OCI-LY3 (cell line): Measurements from ENCODE around the gene IL13RA1.
A peak's percentile ranks its signal among the peaks of the same experiment; 100 is the strongest.

Source experiments
- H2AFZ ChIP-seq: fragments of 200-600, 300-600 bp; shearing (Covaris generic); 2 replicates; pipeline ENCODE4 v1.6.0; 2014; ENCODE audit warnings: antibody characterized with exemption, low read depth, low read length
- H3K27ac ChIP-seq: fragments of 200-600, 300-600 bp; sonication (generic); 2 replicates; pipeline ENCODE4 v1.5.1; 2014; ENCODE audit warnings: mild to moderate bottlenecking, low read length, moderate library complexity, mixed read lengths
- H3K27me3 ChIP-seq: fragments of 200-600, 300-600 bp; sonication (generic); 2 replicates; pipeline ENCODE4 v1.6.1; 2014; ENCODE audit warnings: low read depth, low read length, mixed read lengths
- H3K36me3 ChIP-seq: fragments of 200-600, 300-600 bp; sonication (generic); replicated peaks from 2 replicates; pipeline ENCODE3; 2014; ENCODE audit warnings: low read depth, low read length, mixed read lengths
- H3K4me1 ChIP-seq: fragments of 300-600, 200-600 bp; sonication (generic); 2 replicates; pipeline ENCODE4 v1.6.1; 2014; ENCODE audit warnings: low read length, mixed read lengths
- H3K4me2 ChIP-seq: fragments of 200-600, 300-600 bp; sonication (generic); 2 replicates; pipeline ENCODE4 v1.6.1; 2014; ENCODE audit warnings: low read length, mixed read lengths
- H3K4me3 ChIP-seq: fragments of 300-600, 200-600 bp; sonication (generic); 2 replicates; pipeline ENCODE4 v1.5.1; 2014; ENCODE audit warnings: antibody characterized with exemption, mild to moderate bottlenecking, low read length, moderate library complexity
- H3K79me2 ChIP-seq: fragments of 300-600, 200-600 bp; shearing (Covaris generic); 2 replicates; pipeline ENCODE4 v1.6.1; 2014; ENCODE audit warnings: mild to moderate bottlenecking, low read length, mixed read lengths
- H3K9ac ChIP-seq: fragments of 300-600, 200-600 bp; shearing (Covaris generic); 2 replicates; pipeline ENCODE4 v1.6.0; 2014; ENCODE audit warnings: mild to moderate bottlenecking, low read length, moderate library complexity
- H3K9me3 ChIP-seq: fragments of 200-600, 300-600 bp; shearing (Covaris generic); 2 replicates; pipeline ENCODE4 v1.6.1; 2014; ENCODE audit warnings: low read length, mixed read lengths; ENCODE audit not compliant: insufficient read depth
- H4K20me1 ChIP-seq: fragments of 200-600, 300-600 bp; sonication (generic); 2 replicates; pipeline ENCODE4 v1.6.1; 2016; ENCODE audit warnings: low read length, mixed read lengths; ENCODE audit not compliant: insufficient read depth
- CTCF ChIP-seq: fragments of 200-600, 300-600 bp; sonication (generic); IDR thresholded peaks from 2 replicates; pipeline ENCODE4 v1.5.1; 2014; ENCODE audit warnings: antibody characterized with exemption, low read length, low read depth
- EZH2phosphoT487 ChIP-seq: fragments of 200-600 bp; shearing (Covaris generic); IDR thresholded peaks from 2 replicates; pipeline ENCODE4 v1.6.1; 2018; ENCODE audit warnings: antibody characterized with exemption, mixed run types, low read depth

Gene IL13RA1

GRCh38 chrX:118736394-118737010 is 9.1 kb downstream of the IL13RA1 start:
- Histone ChIP-seq H3K27me3 (no peaks in the 10 kb centered on the region), H3K9me3 (peaks cover 18% of the 10 kb centered on the region; the same call in 1 of the 2 replicates), H2AFZ (no peak overlapping the region), H3K27ac (no peak overlapping the region), H3K4me3 (no peak overlapping the region), H3K9ac (no peak overlapping the region), H4K20me1 (no peaks in the 10 kb centered on the region), H3K79me2 (no peaks in the 10 kb centered on the region), H3K36me3 (peaks cover 6% of the 10 kb centered on the region), H3K4me2 (no peak overlapping the region), H3K4me1 (peaks cover 27% of the 10 kb centered on the region)
- TF ChIP-seq CTCF = no peak

GRCh38 chrX:118739577-118739976 is 12.2 kb downstream of the IL13RA1 start:
- peaks cover 6% of the 10 kb centered on the region for H3K36me3 ChIP-seq
- no peak for TF ChIP-seq CTCF
- TF ChIP-seq EZH2phosphoT487 = no peak
- no peaks in the 10 kb centered on the region for H4K20me1 ChIP-seq
- H3K9ac ChIP-seq = no peak overlapping the region
- H3K4me1 ChIP-seq = peaks cover 25% of the 10 kb centered on the region
- H3K4me2 ChIP-seq = peak overlapping the region; percentile 24
- H2AFZ ChIP-seq = no peak overlapping the region
- H3K27me3 ChIP-seq = no peaks in the 10 kb centered on the region; the same call in 1 of the 2 replicates
- H3K4me3 ChIP-seq = no peak overlapping the region
- peaks cover 8% of the 10 kb centered on the region; the same call in 1 of the 2 replicates for H3K9me3 ChIP-seq
- no peak overlapping the region for H3K27ac ChIP-seq
- no peaks in the 10 kb centered on the region for H3K79me2 ChIP-seq

- Histone ChIP-seq H4K20me1 (no peaks in the 10 kb centered on the region), H3K9me3 (peaks cover 5% of the 10 kb centered on the region; the same call in 1 of the 2 replicates), H3K27me3 (no peaks in the 10 kb centered on the region; the same call in 1 of the 2 replicates), H3K36me3 (peaks cover 6% of the 10 kb centered on the region), H3K4me2 (no peak overlapping the region; the same call in 1 of the 2 replicates), H3K4me3 (no peak overlapping the region), H3K27ac (no peak overlapping the region), H3K9ac (no peak overlapping the region), H2AFZ (no peak overlapping the region), H3K4me1 (peaks cover 17% of the 10 kb centered on the region), H3K79me2 (no peaks in the 10 kb centered on the region)
- TF ChIP-seq EZH2phosphoT487 = no peak
- TF ChIP-seq CTCF = no peak
Observed at GRCh38 chrX:118740276-118740889, 13.0 kb downstream of the IL13RA1 start.

GRCh38 chrX:118742176-118742575 is 14.8 kb downstream of the IL13RA1 start:
- Histone ChIP-seq H3K27me3 (no peaks in the 10 kb centered on the region; the same call in 1 of the 2 replicates), H2AFZ (no peak overlapping the region), H3K9ac (no peak overlapping the region), H3K4me1 (peaks cover 12% of the 10 kb centered on the region), H3K79me2 (no peaks in the 10 kb centered on the region), H3K4me3 (no peak overlapping the region), H3K36me3 (peaks cover 3% of the 10 kb centered on the region), H3K9me3 (peaks cover 5% of the 10 kb centered on the region; the same call in 1 of the 2 replicates), H3K4me2 (no peak overlapping the region), H3K27ac (no peak overlapping the region), H4K20me1 (no peaks in the 10 kb centered on the region)
- no peak for TF ChIP-seq EZH2phosphoT487
- TF ChIP-seq CTCF = no peak
